K562 (cell line): ENCODE measurements around the gene SIGLEC6. TPM values are rescaled to one million over a fixed set of nuclear protein-coding genes. Genes with fewer than 3 reads are reported as not detected.

Experiments used
- ATF7 ChIP-seq: fragments of 450-650 bp; IDR thresholded peaks from 2 replicates; pipeline ENCODE4 v1.7.1; 2014; ENCODE audit warnings: mild to moderate bottlenecking, moderate library complexity
- CBX8 ChIP-seq: fragments of 200-600 bp; sonication (generic); IDR thresholded peaks from 2 replicates; pipeline ENCODE4 v1.6.1; 2012; ENCODE audit warnings: borderline replicate concordance, mixed run types, low read depth, mild to moderate bottlenecking, moderate library complexity, mixed read lengths, low read length, control low read depth, inconsistent platforms; ENCODE audit not compliant: poor library complexity, severe bottlenecking; ENCODE audit errors: extremely low read depth
- CC2D1A ChIP-seq: fragments of 450-650 bp; IDR thresholded peaks from 2 replicates; pipeline ENCODE4 v1.6.1; 2017; ENCODE audit warnings: mild to moderate bottlenecking
- GATAD2A ChIP-seq: fragments of 450-650 bp; IDR thresholded peaks from 2 replicates; pipeline ENCODE4 v1.6.1; 2017
- GATAD2B ChIP-seq: fragments of 450-650 bp; IDR thresholded peaks from 2 replicates; pipeline ENCODE4 v1.6.1; 2017; ENCODE audit warnings: mild to moderate bottlenecking, borderline replicate concordance
- HMGN3 ChIP-seq: IDR thresholded peaks from 2 replicates; pipeline ENCODE4 v1.6.1; 2011; ENCODE audit warnings: borderline replicate concordance, low read depth, mild to moderate bottlenecking, mixed read lengths, low read length; ENCODE audit not compliant: insufficient read length; ENCODE audit errors: extremely low read depth
- HOXB6 ChIP-seq: fragments of 250-450 bp; sonication (Bioruptor Pico); IDR thresholded peaks from 2 replicates; pipeline ENCODE4 v1.5.1; 2022; ENCODE audit warnings: mild to moderate bottlenecking, borderline replicate concordance
- JUND ChIP-seq, 2 experiments: IDR thresholded peaks; 2 replicates in 1 of 2; 3 replicates in 1 of 2; pipeline ENCODE4 v1.6.1; 2011; ENCODE audit warnings: borderline replicate concordance in 2 of 2, low read depth in 2 of 2, low read length in 2 of 2, improper control_type of control experiment in 1 of 2, missing biosample characterization in 1 of 2, missing genetic modification characterization in 1 of 2, missing genetic modification reagents in 1 of 2
- MAZ ChIP-seq, 2 experiments: fragments of 450-650 bp in 1 of 2; sonication (generic) in 1 of 2; formaldehyde crosslinking; IDR thresholded peaks in 1 of 2; conservative IDR thresholded peaks in 1 of 2; 2 replicates each; pipeline versions ENCODE4 v1.4.0 to v1.5.0; 2020; ENCODE audit warnings: mild to moderate bottlenecking in 1 of 2, missing genetic modification reagents in 1 of 2
- MIER1 ChIP-seq: fragments of 450-650 bp; IDR thresholded peaks from 2 replicates; pipeline ENCODE4 v1.6.1; 2016; ENCODE audit warnings: antibody characterized with exemption, mild to moderate bottlenecking, low read depth
- SMAD4 ChIP-seq: fragments of 250-450 bp; sonication (Bioruptor Pico); conservative IDR thresholded peaks from 2 replicates; pipeline ENCODE4 v1.8.0; 2021; ENCODE audit warnings: inconsistent platforms, mild to moderate bottlenecking, moderate library complexity
- XRCC3 ChIP-seq: fragments of 450-650 bp; IDR thresholded peaks from 2 replicates; pipeline ENCODE4 v1.6.1; 2017; ENCODE audit warnings: mild to moderate bottlenecking, moderate library complexity
- ZNF134 ChIP-seq: fragments of 250-450 bp; sonication (Bioruptor Pico); conservative IDR thresholded peaks from 2 replicates; pipeline ENCODE4 v1.4.0; 2020
- polyA plus RNA-seq, 8 experiments: library from polyadenylated mRNA; depleted of rRNA in 4 of 8; stranded (reverse) in 5 of 8; unstranded in 3 of 8; fragments of >200 nt; fragmentation: Nextera tagmentation in 2 of 8; fragmentation: Illumina TruSeq in 1 of 8; extraction: Ambion mirVana in 2 of 8; extraction: Trizol in 1 of 8; gene quantifications; 2 replicates each; pipeline versions ENCODE4 v1.2.1 to v1.2.3, GENCODE V29; 2011 to 2014; ENCODE audit warnings: inconsistent platforms in 1 of 8, missing spikeins in 1 of 8
- total RNA-seq, 7 experiments: library from RNA; depleted of rRNA in 6 of 7; stranded (reverse); fragments of >200 nt in 6 of 7; fragmentation: Illumina TruSeq in 2 of 7; extraction: Trizol in 2 of 7; gene quantifications; 2 replicates each; pipeline versions ENCODE4 v1.2.1 to v1.2.3, GENCODE V29; 2011 to 2021; ENCODE audit warnings: low replicate concordance in 1 of 7
- TF ChIP-seq, protein P1 (sequence below): fragments of 250-450 bp; sonication (Bioruptor Pico); IDR thresholded peaks from 2 replicates; pipeline ENCODE4 v1.8.0; 2022; ENCODE audit warnings: inconsistent platforms, mild to moderate bottlenecking, moderate library complexity, borderline replicate concordance
- TF ChIP-seq, protein P2 (sequence below), 2 experiments: fragments of 450-650 bp in 1 of 2; sonication (generic) in 1 of 2; formaldehyde crosslinking in 1 of 2; IDR thresholded peaks in 1 of 2; conservative IDR thresholded peaks in 1 of 2; 2 replicates each; pipeline versions ENCODE4 v1.6.1 to v1.8.1; 2016 to 2023; ENCODE audit warnings: mild to moderate bottlenecking in 2 of 2, moderate library complexity in 2 of 2, inconsistent platforms in 1 of 2, missing genetic modification reagents in 1 of 2
- TF ChIP-seq, protein P3 (sequence below): fragments of 450-650 bp; IDR thresholded peaks from 2 replicates; pipeline ENCODE4 v1.6.1; 2017; ENCODE audit warnings: antibody characterized with exemption, mild to moderate bottlenecking
- TF ChIP-seq, protein P4 (sequence below), 2 experiments: fragments of 450-650 bp; IDR thresholded peaks; 2 replicates each; pipeline ENCODE4 v1.6.1; 2016

SIGLEC6 gene
- total and polyA plus RNA-seq, 9 of the 15 experiments (the other 6 are each of a cell fraction or from before 2014, with no cell fraction given), result 0.03 to 17.5 (median 0.71) TPM

DNA sequence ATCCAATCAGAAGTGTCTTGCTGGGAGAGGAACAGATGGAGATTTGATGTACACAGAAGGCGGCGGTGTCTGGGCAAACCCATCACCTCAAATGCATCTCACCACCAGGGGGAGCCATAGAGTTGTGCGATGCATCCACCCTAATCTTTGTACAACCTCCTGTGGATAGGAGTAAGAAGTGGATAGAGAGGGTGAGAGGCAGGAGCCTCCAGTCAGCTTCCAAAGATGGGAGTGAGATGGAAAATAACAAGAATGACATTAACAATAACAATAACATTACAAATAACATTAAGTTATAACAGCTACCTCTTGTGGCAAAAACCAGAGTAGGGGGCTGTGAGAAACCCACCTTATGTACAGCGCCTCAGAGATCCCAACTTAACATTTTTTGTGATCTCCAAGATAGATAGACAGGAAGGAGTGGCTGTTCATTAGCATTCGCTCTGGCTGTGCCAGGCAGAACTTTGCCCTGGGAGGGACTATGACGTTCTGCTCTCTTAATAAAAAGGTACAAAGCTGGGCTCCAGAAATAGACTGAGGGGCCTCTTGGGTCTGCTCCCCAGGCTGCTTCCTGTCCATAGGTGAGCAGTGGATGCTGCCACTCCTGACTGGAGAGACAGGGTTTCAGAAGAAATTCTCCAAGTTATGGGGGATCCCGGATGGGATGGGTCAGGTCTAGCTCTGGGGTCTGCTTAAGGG is 58.3 kb downstream of the SIGLEC6 start (continued):
- TF ChIP-seq, protein P1, sequence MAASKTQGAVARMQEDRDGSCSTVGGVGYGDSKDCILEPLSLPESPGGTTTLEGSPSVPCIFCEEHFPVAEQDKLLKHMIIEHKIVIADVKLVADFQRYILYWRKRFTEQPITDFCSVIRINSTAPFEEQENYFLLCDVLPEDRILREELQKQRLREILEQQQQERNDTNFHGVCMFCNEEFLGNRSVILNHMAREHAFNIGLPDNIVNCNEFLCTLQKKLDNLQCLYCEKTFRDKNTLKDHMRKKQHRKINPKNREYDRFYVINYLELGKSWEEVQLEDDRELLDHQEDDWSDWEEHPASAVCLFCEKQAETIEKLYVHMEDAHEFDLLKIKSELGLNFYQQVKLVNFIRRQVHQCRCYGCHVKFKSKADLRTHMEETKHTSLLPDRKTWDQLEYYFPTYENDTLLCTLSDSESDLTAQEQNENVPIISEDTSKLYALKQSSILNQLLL, result no peak
- TF ChIP-seq SMAD4 (CRISPR knock-in tag), result 0 out of 2 replicates have a peak, but pooled peaks have one; percentile 47
- no peak for TF ChIP-seq XRCC3
- 0 out of 2 replicates have a peak, but pooled peaks have one; percentile 37 for TF ChIP-seq GATAD2B
- TF ChIP-seq HOXB6 (CRISPR knock-in tag), result no peak
- 0 out of 2 replicates have a peak, but pooled peaks have one; percentile 21 for TF ChIP-seq ATF7
- TF ChIP-seq GATAD2A, result 0 out of 2 replicates have a peak, but pooled peaks have one; percentile 46
- TF ChIP-seq CBX8, result no peak
- TF ChIP-seq, protein P2, sequence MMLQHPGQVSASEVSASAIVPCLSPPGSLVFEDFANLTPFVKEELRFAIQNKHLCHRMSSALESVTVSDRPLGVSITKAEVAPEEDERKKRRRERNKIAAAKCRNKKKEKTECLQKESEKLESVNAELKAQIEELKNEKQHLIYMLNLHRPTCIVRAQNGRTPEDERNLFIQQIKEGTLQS (IDR thresholded peaks at IDR 0.05), result no peak
- TF ChIP-seq, protein P2 (CRISPR knock-in tag; conservative IDR thresholded peaks at IDR 0.05), result 0 out of 2 replicates have a peak, but pooled peaks have one; percentile 49
- TF ChIP-seq, protein P3, sequence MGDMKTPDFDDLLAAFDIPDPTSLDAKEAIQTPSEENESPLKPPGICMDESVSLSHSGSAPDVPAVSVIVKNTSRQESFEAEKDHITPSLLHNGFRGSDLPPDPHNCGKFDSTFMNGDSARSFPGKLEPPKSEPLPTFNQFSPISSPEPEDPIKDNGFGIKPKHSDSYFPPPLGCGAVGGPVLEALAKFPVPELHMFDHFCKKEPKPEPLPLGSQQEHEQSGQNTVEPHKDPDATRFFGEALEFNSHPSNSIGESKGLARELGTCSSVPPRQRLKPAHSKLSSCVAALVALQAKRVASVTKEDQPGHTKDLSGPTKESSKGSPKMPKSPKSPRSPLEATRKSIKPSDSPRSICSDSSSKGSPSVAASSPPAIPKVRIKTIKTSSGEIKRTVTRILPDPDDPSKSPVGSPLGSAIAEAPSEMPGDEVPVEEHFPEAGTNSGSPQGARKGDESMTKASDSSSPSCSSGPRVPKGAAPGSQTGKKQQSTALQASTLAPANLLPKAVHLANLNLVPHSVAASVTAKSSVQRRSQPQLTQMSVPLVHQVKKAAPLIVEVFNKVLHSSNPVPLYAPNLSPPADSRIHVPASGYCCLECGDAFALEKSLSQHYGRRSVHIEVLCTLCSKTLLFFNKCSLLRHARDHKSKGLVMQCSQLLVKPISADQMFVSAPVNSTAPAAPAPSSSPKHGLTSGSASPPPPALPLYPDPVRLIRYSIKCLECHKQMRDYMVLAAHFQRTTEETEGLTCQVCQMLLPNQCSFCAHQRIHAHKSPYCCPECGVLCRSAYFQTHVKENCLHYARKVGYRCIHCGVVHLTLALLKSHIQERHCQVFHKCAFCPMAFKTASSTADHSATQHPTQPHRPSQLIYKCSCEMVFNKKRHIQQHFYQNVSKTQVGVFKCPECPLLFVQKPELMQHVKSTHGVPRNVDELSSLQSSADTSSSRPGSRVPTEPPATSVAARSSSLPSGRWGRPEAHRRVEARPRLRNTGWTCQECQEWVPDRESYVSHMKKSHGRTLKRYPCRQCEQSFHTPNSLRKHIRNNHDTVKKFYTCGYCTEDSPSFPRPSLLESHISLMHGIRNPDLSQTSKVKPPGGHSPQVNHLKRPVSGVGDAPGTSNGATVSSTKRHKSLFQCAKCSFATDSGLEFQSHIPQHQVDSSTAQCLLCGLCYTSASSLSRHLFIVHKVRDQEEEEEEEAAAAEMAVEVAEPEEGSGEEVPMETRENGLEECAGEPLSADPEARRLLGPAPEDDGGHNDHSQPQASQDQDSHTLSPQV, result peak; percentile 79
- TF ChIP-seq MAZ (CRISPR knock-in tag; conservative IDR thresholded peaks at IDR 0.05 in 1 of 2, IDR thresholded peaks at IDR 0.05 in 1 of 2), result peak in 1 of 2 experiments; percentile 66; a peak in 1 of 4 replicates
- TF ChIP-seq, protein P4, sequence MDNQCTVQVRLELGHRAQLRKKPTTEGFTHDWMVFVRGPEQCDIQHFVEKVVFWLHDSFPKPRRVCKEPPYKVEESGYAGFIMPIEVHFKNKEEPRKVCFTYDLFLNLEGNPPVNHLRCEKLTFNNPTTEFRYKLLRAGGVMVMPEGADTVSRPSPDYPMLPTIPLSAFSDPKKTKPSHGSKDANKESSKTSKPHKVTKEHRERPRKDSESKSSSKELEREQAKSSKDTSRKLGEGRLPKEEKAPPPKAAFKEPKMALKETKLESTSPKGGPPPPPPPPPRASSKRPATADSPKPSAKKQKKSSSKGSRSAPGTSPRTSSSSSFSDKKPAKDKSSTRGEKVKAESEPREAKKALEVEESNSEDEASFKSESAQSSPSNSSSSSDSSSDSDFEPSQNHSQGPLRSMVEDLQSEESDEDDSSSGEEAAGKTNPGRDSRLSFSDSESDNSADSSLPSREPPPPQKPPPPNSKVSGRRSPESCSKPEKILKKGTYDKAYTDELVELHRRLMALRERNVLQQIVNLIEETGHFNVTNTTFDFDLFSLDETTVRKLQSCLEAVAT (IDR thresholded peaks at IDR 0.05), result 0 out of 4 replicates have a peak, but pooled peaks of 1 of the 2 experiments have one; percentile 12
- 0 out of 2 replicates have a peak, but pooled peaks have one; percentile 67 for TF ChIP-seq MIER1
- no peak for TF ChIP-seq HMGN3
- TF ChIP-seq JUND (IDR thresholded peaks at IDR 0.05; ENCODE audit: borderline replicate concordance, low read depth, low read length), result 0 out of 2 replicates have a peak, but pooled peaks have one; percentile 37
- peak; percentile 29; the same call in 1 of the 3 replicates for TF ChIP-seq JUND (tag; IDR thresholded peaks at IDR 0.05; ENCODE audit: borderline replicate concordance, low read depth, low read length)
- 0 out of 2 replicates have a peak, but pooled peaks have one; percentile 8 for TF ChIP-seq ZNF134 (CRISPR knock-in tag)
- peak; percentile 80; the same call in 1 of the 2 replicates for TF ChIP-seq CC2D1A
